ENCODE results near the gene NUDT3. TPM values are rescaled to one million over a fixed set of nuclear protein-coding genes. Genes with fewer than 3 reads are reported as not detected.
A peak's percentile ranks its signal among the peaks of the same experiment; 100 is the strongest.
"Not testable (repeated sequence)": the region's sequence is repeated elsewhere in the genome, so short reads cannot be mapped to it uniquely, and the experiment has no call there.

Gene NUDT3
- total RNA-seq, 2 donors from 2014 or later, result 22.8 to 24.7 TPM

GRCh38 chr6:34328969-34329368, 63.5 kb downstream of the NUDT3 start:
- no peak overlapping the region for H3K4me3 ChIP-seq (ENCODE audit: low read length)
- no peaks in the 10 kb centered on the region for H3K9me3 Mint-ChIP-seq
- no peak overlapping the region for H3K27ac ChIP-seq (ENCODE audit: low read depth, low read length)
- no peaks in the 10 kb centered on the region for H3K27me3 ChIP-seq (ENCODE audit: control insufficient read depth, insufficient read depth, low read length, poor library complexity, severe bottlenecking)
- no peak overlapping the region for H3K4me3 Mint-ChIP-seq
- H3K4me1 ChIP-seq (ENCODE audit: control insufficient read depth, insufficient read depth, low read length), result peaks cover 4% of the 10 kb centered on the region
- H3K27me3 Mint-ChIP-seq (ENCODE audit: insufficient read depth), result no peaks in the 10 kb centered on the region
- H3K36me3 ChIP-seq (ENCODE audit: control insufficient read depth, insufficient read depth, low read length), result peaks cover 6% of the 10 kb centered on the region
- DNase-seq, result no peak
- 97 to 100% methylated on average over 1 to 3 of the region's 3 CpGs for WGBS, 2 experiments (ENCODE audit: insufficient coverage in 1 of 2, insufficient read length in 1 of 2)
- no peak for TF ChIP-seq CTCF (conservative IDR thresholded peaks at IDR 0.05)
- H3K9ac ChIP-seq (ENCODE audit: extremely low read depth, low read length, poor library complexity, severe bottlenecking), result no peak overlapping the region
- peaks cover 9% of the 10 kb centered on the region for H3K36me3 Mint-ChIP-seq (ENCODE audit: low read depth)
- H3K4me1 Mint-ChIP-seq, result peaks cover 1% of the 10 kb centered on the region
- H3K9me3 ChIP-seq (ENCODE audit: control insufficient read depth, low read length), result no peaks in the 10 kb centered on the region
- no peak overlapping the region for H3K27ac Mint-ChIP-seq

- peak overlapping the region; percentile 32 for H3K27ac Mint-ChIP-seq
- H3K4me1 ChIP-seq (ENCODE audit: control insufficient read depth, insufficient read depth, low read length); H3K4me3 Mint-ChIP-seq; H3K9me3 Mint-ChIP-seq; H3K4me3 ChIP-seq (ENCODE audit: low read length); H3K9me3 ChIP-seq (ENCODE audit: control insufficient read depth, low read length); H3K27me3 Mint-ChIP-seq (ENCODE audit: insufficient read depth); H3K9ac ChIP-seq (ENCODE audit: extremely low read depth, low read length, poor library complexity, severe bottlenecking); H3K4me1 Mint-ChIP-seq; DNase-seq; H3K27ac ChIP-seq (ENCODE audit: low read depth, low read length); H3K27me3 ChIP-seq (ENCODE audit: control insufficient read depth, insufficient read depth, low read length, poor library complexity, severe bottlenecking): not testable (repeated sequence)
- 94 to 96% methylated on average over 6 to 16 of the region's 16 CpGs for WGBS, 2 experiments (ENCODE audit: insufficient coverage in 1 of 2, insufficient read length in 1 of 2)
- H3K36me3 ChIP-seq (ENCODE audit: control insufficient read depth, insufficient read depth, low read length), result peaks cover 11% of the 10 kb centered on the region
- peaks cover 14% of the 10 kb centered on the region for H3K36me3 Mint-ChIP-seq (ENCODE audit: low read depth)
Measured at GRCh38 chr6:34327313-34328205, 64.9 kb downstream of the NUDT3 start.

GRCh38 chr6:34325633-34326032, 66.8 kb downstream of the NUDT3 start:
- Mint-ChIP-seq H3K27me3 (ENCODE audit: insufficient read depth) (no peaks in the 10 kb centered on the region), H3K4me3 (no peak overlapping the region), H3K4me1 (peaks cover 1% of the 10 kb centered on the region), H3K27ac (no peak overlapping the region), H3K36me3 (ENCODE audit: low read depth) (peaks cover 17% of the 10 kb centered on the region), H3K9me3 (no peaks in the 10 kb centered on the region)
- peaks cover 4% of the 10 kb centered on the region for H3K4me1 ChIP-seq (ENCODE audit: control insufficient read depth, insufficient read depth, low read length)
- TF ChIP-seq CTCF (conservative IDR thresholded peaks at IDR 0.05), result no peak
- WGBS, 2 experiments (ENCODE audit: insufficient coverage in 1 of 2, insufficient read length in 1 of 2), result 97 to 100% methylated on average over 1 to 3 of the region's 4 CpGs
- no peak overlapping the region for H3K9ac ChIP-seq (ENCODE audit: extremely low read depth, low read length, poor library complexity, severe bottlenecking)
- H3K9me3 ChIP-seq (ENCODE audit: control insufficient read depth, low read length), result no peaks in the 10 kb centered on the region
- no peak overlapping the region for H3K27ac ChIP-seq (ENCODE audit: low read depth, low read length)
- no peak for DNase-seq
- H3K27me3 ChIP-seq (ENCODE audit: control insufficient read depth, insufficient read depth, low read length, poor library complexity, severe bottlenecking), result no peaks in the 10 kb centered on the region
- H3K36me3 ChIP-seq (ENCODE audit: control insufficient read depth, insufficient read depth, low read length), result peaks cover 11% of the 10 kb centered on the region
- no peak overlapping the region for H3K4me3 ChIP-seq (ENCODE audit: low read length)
